IMR-90 (cell line): ENCODE data around the gene PRR5. TPM values are rescaled to one million over a fixed set of nuclear protein-coding genes. Genes with fewer than 3 reads are reported as not detected.

Experiments used
- ATAC-seq: fragments of 200-7000 bp; cut with Tn5 transposase; 2 replicates; pipeline ENCODE4 v1.9.1; 2020; ENCODE audit warnings: low read depth, mild to moderate bottlenecking, moderate library complexity
- BruUV-seq: library from RNA; stranded (reverse); fragments of 400-500 nt; replicated peaks from 2 replicates; lab custom pipeline; 2021; lab: Mats Ljungman, UMichigan
- CTCF ChIA-PET: fragments of 300-600 bp; formaldehyde crosslinking; extraction: SDS; loops from one replicate; lab custom pipeline; 2021; ENCODE audit warnings: antibody characterized with exemption; lab: Yijun Ruan, JAX
- POLR2A ChIA-PET: fragments of 300-600 bp; sonication (Branson Sonifier 250); formaldehyde crosslinking; loops from one replicate; lab custom pipeline; 2022; ENCODE audit warnings: antibody characterized with exemption; ENCODE audit not compliant: unreplicated experiment; lab: Charles Lee
- DNase-seq: peaks from one replicate; pipeline ENCODE4 v3.0.0; 2013
- H2AFZ ChIP-seq: replicated peaks from 2 replicates; pipeline ENCODE3; 2013; ENCODE audit warnings: low read length, mild to moderate bottlenecking; ENCODE audit not compliant: poor library complexity
- H2AK5ac ChIP-seq: 2 replicates; pipeline ENCODE4 v1.6.1; 2013; ENCODE audit warnings: low read depth, low read length, inconsistent platforms
- H2AK9ac ChIP-seq: replicated peaks from 2 replicates; pipeline ENCODE3; 2013; ENCODE audit warnings: mild to moderate bottlenecking, low read depth, low read length, moderate library complexity; ENCODE audit not compliant: poor library complexity
- H2BK120ac ChIP-seq: 2 replicates; pipeline ENCODE4 v1.6.1; 2013; ENCODE audit warnings: low read depth, low read length, inconsistent platforms
- H2BK15ac ChIP-seq: 3 replicates; pipeline ENCODE4 v1.6.1; 2013; ENCODE audit warnings: low read depth, low read length, inconsistent platforms
- H2BK20ac ChIP-seq: 2 replicates; pipeline ENCODE4 v1.6.1; 2013; ENCODE audit warnings: low read depth, mild to moderate bottlenecking, inconsistent platforms, low read length, moderate library complexity
- H2BK5ac ChIP-seq: 2 replicates; pipeline ENCODE4 v1.6.1; 2013; ENCODE audit warnings: mild to moderate bottlenecking, low read depth, low read length, inconsistent platforms; ENCODE audit not compliant: poor library complexity, severe bottlenecking
- H3K14ac ChIP-seq: replicated peaks from 2 replicates; pipeline ENCODE4 v1.6.1; 2013; ENCODE audit warnings: low read depth, low read length, inconsistent platforms
- H3K18ac ChIP-seq: 2 replicates; pipeline ENCODE4 v1.6.1; 2013; ENCODE audit warnings: low read depth, low read length, control low read depth
- H3K23ac ChIP-seq: 2 replicates; pipeline ENCODE4 v1.6.1; 2013; ENCODE audit warnings: low read depth, low read length, inconsistent platforms
- H3K27ac ChIP-seq: 2 replicates; pipeline ENCODE4 v1.5.1; 2013; ENCODE audit warnings: mild to moderate bottlenecking, control low read depth, low read length; ENCODE audit not compliant: insufficient read depth
- H3K27me3 ChIP-seq: 2 replicates; pipeline ENCODE4 v1.6.1; 2013; ENCODE audit warnings: low read length; ENCODE audit not compliant: control insufficient read depth, insufficient read depth
- H3K36me3 ChIP-seq: 2 replicates; pipeline ENCODE4 v1.6.1; 2013; ENCODE audit warnings: low read length, mixed read lengths; ENCODE audit not compliant: control insufficient read depth, insufficient read depth
- H3K4ac ChIP-seq: 2 replicates; pipeline ENCODE4 v1.6.1; 2013; ENCODE audit warnings: low read depth, low read length, inconsistent platforms
- H3K4me1 ChIP-seq: 2 replicates; pipeline ENCODE4 v1.6.1; 2013; ENCODE audit warnings: low read length, mixed read lengths; ENCODE audit not compliant: control insufficient read depth, insufficient read depth
- H3K4me2 ChIP-seq: 2 replicates; pipeline ENCODE4 v1.6.1; 2013; ENCODE audit warnings: low read depth, mild to moderate bottlenecking, control low read depth, low read length, moderate library complexity
- H3K4me3 ChIP-seq: 2 replicates; pipeline ENCODE4 v1.5.1; 2013; ENCODE audit warnings: low read depth, mild to moderate bottlenecking, control low read depth, low read length, moderate library complexity; ENCODE audit not compliant: insufficient read depth
- H3K56ac ChIP-seq: 2 replicates; pipeline ENCODE4 v1.6.1; 2013; ENCODE audit warnings: low read length, inconsistent platforms; ENCODE audit not compliant: insufficient read depth; ENCODE audit errors: extremely low read depth
- H3K79me1 ChIP-seq, 2 experiments: 2 replicates each; pipeline ENCODE4 v1.6.1; 2013; ENCODE audit warnings: low read length in 2 of 2, inconsistent platforms in 1 of 2, low read depth in 1 of 2
- H3K9ac ChIP-seq: 2 replicates; pipeline ENCODE4 v1.6.1; 2013; ENCODE audit warnings: low read depth, low read length, control low read depth
- H3K9me1 ChIP-seq: 2 replicates; pipeline ENCODE4 v1.6.1; 2013; ENCODE audit warnings: low read length, inconsistent platforms; ENCODE audit not compliant: insufficient read depth
- H3K9me3 ChIP-seq: 2 replicates; pipeline ENCODE4 v1.6.1; 2013; ENCODE audit warnings: low read length; ENCODE audit not compliant: control insufficient read depth, insufficient read depth
- H4K20me1 ChIP-seq: 2 replicates; pipeline ENCODE4 v1.6.1; 2013; ENCODE audit warnings: low read length, inconsistent platforms; ENCODE audit not compliant: insufficient read depth
- H4K5ac ChIP-seq: 2 replicates; pipeline ENCODE4 v1.6.1; 2013; ENCODE audit warnings: mild to moderate bottlenecking, low read depth, low read length, control low read depth
- H4K8ac ChIP-seq, 2 experiments: 2 replicates each; pipeline ENCODE4 v1.6.1; 2013; ENCODE audit warnings: low read depth in 2 of 2, low read length in 2 of 2, control low read depth in 1 of 2, inconsistent platforms in 1 of 2
- H4K91ac ChIP-seq: 2 replicates; pipeline ENCODE4 v1.6.1; 2013; ENCODE audit warnings: low read depth, low read length, inconsistent platforms; ENCODE audit not compliant: insufficient read depth
- CEBPB ChIP-seq: IDR thresholded peaks from 2 replicates; pipeline ENCODE4 v1.6.1; 2012; ENCODE audit warnings: low read depth, low read length, improper control_type of control experiment
- CHD1 ChIP-seq: IDR thresholded peaks from 2 replicates; pipeline ENCODE4 v1.6.1; 2012; ENCODE audit warnings: low read depth, low read length, improper control_type of control experiment
- CTCF ChIP-seq: conservative IDR thresholded peaks from 2 replicates; pipeline ENCODE4 v1.5.1; 2012; ENCODE audit warnings: mild to moderate bottlenecking, low read depth, low read length, improper control_type of control experiment
- ELK1 ChIP-seq: fragments of 150-350 bp; IDR thresholded peaks from 2 replicates; pipeline ENCODE4 v1.6.1; 2016; ENCODE audit warnings: low read depth, mild to moderate bottlenecking, low read length, moderate library complexity, borderline replicate concordance
- FOS ChIP-seq: fragments of 150-350 bp; IDR thresholded peaks from 2 replicates; pipeline ENCODE4 v1.6.1; 2016; ENCODE audit warnings: low read depth, low read length
- MAFK ChIP-seq: IDR thresholded peaks from 2 replicates; pipeline ENCODE4 v1.6.1; 2012; ENCODE audit warnings: low read depth, low read length, improper control_type of control experiment
- MAZ ChIP-seq: IDR thresholded peaks from 2 replicates; pipeline ENCODE4 v1.6.1; 2012; ENCODE audit warnings: low read depth, mild to moderate bottlenecking, low read length, improper control_type of control experiment, moderate library complexity, borderline replicate concordance
- MXI1 ChIP-seq: IDR thresholded peaks from 2 replicates; pipeline ENCODE4 v1.6.1; 2012; ENCODE audit warnings: low read depth, mild to moderate bottlenecking, low read length, moderate library complexity, borderline replicate concordance
- NFE2L2 ChIP-seq: fragments of 150-350 bp; IDR thresholded peaks from 2 replicates; pipeline ENCODE4 v1.6.1; 2016; ENCODE audit warnings: low read depth, mild to moderate bottlenecking, low read length
- POLR2A ChIP-seq: IDR thresholded peaks from 2 replicates; pipeline ENCODE4 v1.6.1; 2012; ENCODE audit warnings: mild to moderate bottlenecking, low read depth, low read length
- RAD21 ChIP-seq: IDR thresholded peaks from 2 replicates; pipeline ENCODE4 v1.6.1; 2012; ENCODE audit warnings: low read length, improper control_type of control experiment
- RCOR1 ChIP-seq: IDR thresholded peaks from 2 replicates; pipeline ENCODE4 v1.6.1; 2012; ENCODE audit warnings: mild to moderate bottlenecking, low read length, improper control_type of control experiment; ENCODE audit not compliant: insufficient replicate concordance
- RFX5 ChIP-seq: IDR thresholded peaks from 2 replicates; pipeline ENCODE4 v1.8.0; 2012; ENCODE audit warnings: low read depth, mild to moderate bottlenecking, low read length, moderate library complexity
- SMC3 ChIP-seq: fragments of 150-350 bp; IDR thresholded peaks from 2 replicates; pipeline ENCODE4 v1.6.1; 2016; ENCODE audit warnings: low read depth, mild to moderate bottlenecking, antibody characterized with exemption, low read length, moderate library complexity
- USF2 ChIP-seq: fragments of 150-350 bp; IDR thresholded peaks from 2 replicates; pipeline ENCODE4 v1.6.1; 2017; ENCODE audit warnings: mild to moderate bottlenecking, antibody characterized with exemption, low read length, low read depth
- WGBS, 2 experiments: methylation state at CpG; one replicate each; pipeline versions ENCODE4 v1.1.5 to v1.1.7; 2013; ENCODE audit warnings: missing lambda C conversion rate in 2 of 2; ENCODE audit not compliant: insufficient read length in 1 of 2; ENCODE audit errors: extremely low coverage in 2 of 2; 5-methylcytosine and 5-hydroxymethylcytosine counted together
- dilution Hi-C: fragments of 300-500 bp; cut with HindIII; formaldehyde crosslinking; loops from one replicate; pipeline ENCODE4 v1.14.3; 2018; ENCODE audit warnings: low sequenced_read_pairs; ENCODE audit not compliant: unreplicated experiment
- in situ Hi-C: fragments of 300-500 bp; cut with MboI; formaldehyde crosslinking; loops from 3 replicates; pipeline ENCODE4 v1.14.3; 2019; ENCODE audit warnings: low sequenced_read_pairs, inconsistent platforms, mixed read lengths
- intact Hi-C: fragments of 100-400 bp; cut with micrococcal nuclease; formaldehyde crosslinking; loops from 2 replicates; pipeline ENCODE4 v1.10.0; 2022
- polyA plus RNA-seq, 3 experiments: library from polyadenylated mRNA; depleted of rRNA; stranded (reverse); fragments of >200 nt; gene quantifications; 2 replicates each; pipeline ENCODE4 v1.2.3, GENCODE V29; 2012; ENCODE audit warnings: low replicate concordance in 1 of 3
- total RNA-seq: library from RNA; depleted of rRNA; stranded (reverse); fragments of >200 nt; gene quantifications from 2 replicates; pipeline ENCODE4 v1.2.3, GENCODE V29; 2012

The PRR5 gene
- total and polyA plus RNA-seq, 2 of the 4 experiments (the other 2 are of a cell fraction) = 8.1 to 24.3 TPM

- no peak overlapping the region for H2BK15ac ChIP-seq
- no peak for DNase-seq
- H4K91ac ChIP-seq = no peak overlapping the region
- H2AK9ac ChIP-seq = no peak overlapping the region
- TF ChIP-seq CHD1 = no peak
- TF ChIP-seq RFX5 = no peak
- no peak for TF ChIP-seq RAD21
- no peak for TF ChIP-seq POLR2A
- TF ChIP-seq CTCF = no peak
- no peak for TF ChIP-seq FOS
- no peak for TF ChIP-seq MAZ
- no peak for TF ChIP-seq USF2
- TF ChIP-seq RCOR1 = no peak
- no peak for TF ChIP-seq NFE2L2
- no peak for TF ChIP-seq CEBPB
- no peak for TF ChIP-seq MXI1
- no peak for TF ChIP-seq SMC3
- no peak for TF ChIP-seq ELK1
- TF ChIP-seq MAFK = no peak
- peaks cover 4% of the 10 kb centered on the region; the same call in 1 of the 2 replicates for H3K36me3 ChIP-seq
- H2AK5ac ChIP-seq = no peak overlapping the region
- no peak for ATAC-seq
- CTCF ChIA-PET = no interaction called here
- POLR2A ChIA-PET = no interaction called here
- H3K4me2 ChIP-seq = no peak overlapping the region
- peaks cover 7% of the 10 kb centered on the region for H3K4me1 ChIP-seq
- no peak overlapping the region for H3K18ac ChIP-seq
- no peak overlapping the region for H3K27ac ChIP-seq
- peaks cover 20% of the 10 kb centered on the region for H4K20me1 ChIP-seq
- H3K9ac ChIP-seq = no peak overlapping the region
- peaks cover 5% of the 10 kb centered on the region; the same call in 1 of the 2 replicates for H3K9me1 ChIP-seq
- no peaks in the 10 kb centered on the region for H3K9me3 ChIP-seq
- no peak overlapping the region for H3K4me3 ChIP-seq
- BruUV-seq = no TSS peak
- no peak overlapping the region for H2BK20ac ChIP-seq
- dilution Hi-C loops = no loop called here
- no peak overlapping the region for H2BK5ac ChIP-seq
- peaks cover 10 to 11% of the 10 kb centered on the region in 2 experiments; a peak in 2 of 4 replicates for H3K79me1 ChIP-seq
- H2BK120ac ChIP-seq = no peak overlapping the region
- H3K14ac ChIP-seq = no peak overlapping the region
- no peak overlapping the region for H3K4ac ChIP-seq
- 84% methylated on average over 5 of the region's 23 CpGs; no CpG with 5 or more reads in 1 of the 2 experiments for WGBS, 2 experiments
- no peak overlapping the region for H4K8ac ChIP-seq
- no peaks in the 10 kb centered on the region for H3K27me3 ChIP-seq
- no peak overlapping the region for H3K23ac ChIP-seq
- no peak overlapping the region for H3K56ac ChIP-seq
- intact Hi-C loops = no loop called here
- no peak overlapping the region for H4K5ac ChIP-seq
- H2AFZ ChIP-seq = no peak overlapping the region
- in situ Hi-C loops = no loop called here
These were observed 8.7 kb downstream of the PRR5 start for GRCh38 chr22:44710474-44711240.
